ENCODE data around the gene CCDC63. TPM values are rescaled to one million over a fixed set of nuclear protein-coding genes. Genes with fewer than 3 reads are reported as not detected.

Gene CCDC63
- total and polyA plus RNA-seq, 4 donors, result not detected

- H3K27ac ChIP-seq (ENCODE audit: low read depth in 1 of 2, low read length in 1 of 2), result no peak overlapping the region
- ATAC-seq (ENCODE audit: insufficient read depth, low FRiP score), result no peak
- no peak for DNase-seq
- no peaks in the 10 kb centered on the region for H3K36me3 ChIP-seq (ENCODE audit: control insufficient read depth in 4 of 4, insufficient read depth in 4 of 4, low read length in 4 of 4)
- H3K4me3 ChIP-seq, result no peak overlapping the region
- H3K27me3 ChIP-seq (ENCODE audit: control insufficient read depth in 3 of 3, insufficient read depth in 3 of 3, low read length in 2 of 3), result no peaks in the 10 kb centered on the region
- peaks cover 0 to 2% (median 0%) of the 10 kb centered on the region in 4 donors for H3K9me3 ChIP-seq (ENCODE audit: control insufficient read depth in 4 of 4, insufficient read depth in 3 of 4, low read length in 3 of 4)
- no peak for TF ChIP-seq CTCF (IDR thresholded peaks at IDR 0.05; ENCODE audit: control extremely low read depth, extremely low read depth)
- 70 to 79% methylated on average over 8 of the region's 8 CpGs for WGBS, 2 donors
- H3K4me1 ChIP-seq (ENCODE audit: control insufficient read depth in 5 of 5, insufficient read depth in 5 of 5, low read length in 5 of 5), result no peaks in the 10 kb centered on the region
- no peak overlapping the region for H3K9ac ChIP-seq (ENCODE audit: insufficient read depth in 1 of 2, low read length in 2 of 2)
Measured at GRCh38 chr12:110858848-110859247, 12.1 kb downstream of the CCDC63 start.

GRCh38 chr12:110860833-110861296, 14.1 kb downstream of the CCDC63 start:
- H3K27ac ChIP-seq (ENCODE audit: low read depth in 1 of 2, low read length in 1 of 2), result no peak overlapping the region
- H3K9me3 ChIP-seq (ENCODE audit: control insufficient read depth in 4 of 4, insufficient read depth in 3 of 4, low read length in 3 of 4), result peaks cover 0 to 2% (median 0%) of the 10 kb centered on the region in 4 donors
- ATAC-seq (ENCODE audit: insufficient read depth, low FRiP score), result no peak
- no peak overlapping the region for H3K9ac ChIP-seq (ENCODE audit: insufficient read depth in 1 of 2, low read length in 2 of 2)
- no peaks in the 10 kb centered on the region for H3K27me3 ChIP-seq (ENCODE audit: control insufficient read depth in 3 of 3, insufficient read depth in 3 of 3, low read length in 2 of 3)
- peak in 1 of 3 donors; percentile 32 for DNase-seq
- no peaks in the 10 kb centered on the region for H3K4me1 ChIP-seq (ENCODE audit: control insufficient read depth in 5 of 5, insufficient read depth in 5 of 5, low read length in 5 of 5)
- no peaks in the 10 kb centered on the region for H3K36me3 ChIP-seq (ENCODE audit: control insufficient read depth in 4 of 4, insufficient read depth in 4 of 4, low read length in 4 of 4)
- TF ChIP-seq CTCF (IDR thresholded peaks at IDR 0.05; ENCODE audit: control extremely low read depth, extremely low read depth), result no peak
- no peak overlapping the region for H3K4me3 ChIP-seq
- 10 to 31% methylated on average over 8 of the region's 8 CpGs for WGBS, 2 donors

GRCh38 chr12:110861729-110862128, 14.9 kb downstream of the CCDC63 start:
- DNase-seq (no peak), ATAC-seq (ENCODE audit: insufficient read depth, low FRiP score) (no peak)
- H3K27me3 ChIP-seq (ENCODE audit: control insufficient read depth in 3 of 3, insufficient read depth in 3 of 3, low read length in 2 of 3), result no peaks in the 10 kb centered on the region
- no peaks in the 10 kb centered on the region for H3K4me1 ChIP-seq (ENCODE audit: control insufficient read depth in 5 of 5, insufficient read depth in 5 of 5, low read length in 5 of 5)
- H3K4me3 ChIP-seq, result no peak overlapping the region
- 77 to 89% methylated on average over 7 of the region's 7 CpGs for WGBS, 2 donors
- H3K9me3 ChIP-seq (ENCODE audit: control insufficient read depth in 4 of 4, insufficient read depth in 3 of 4, low read length in 3 of 4), result peaks cover 0 to 2% (median 0%) of the 10 kb centered on the region in 4 donors
- no peak overlapping the region for H3K27ac ChIP-seq (ENCODE audit: low read depth in 1 of 2, low read length in 1 of 2)
- no peaks in the 10 kb centered on the region for H3K36me3 ChIP-seq (ENCODE audit: control insufficient read depth in 4 of 4, insufficient read depth in 4 of 4, low read length in 4 of 4)
- no peak for TF ChIP-seq CTCF (IDR thresholded peaks at IDR 0.05; ENCODE audit: control extremely low read depth, extremely low read depth)
- no peak overlapping the region for H3K9ac ChIP-seq (ENCODE audit: insufficient read depth in 1 of 2, low read length in 2 of 2)

GRCh38 chr12:110862329-110862728, 15.5 kb downstream of the CCDC63 start:
- 81% methylated on average over 9 of the region's 9 CpGs for WGBS, 2 donors
- Histone ChIP-seq H3K27ac (ENCODE audit: low read depth in 1 of 2, low read length in 1 of 2) (no peak overlapping the region), H3K36me3 (ENCODE audit: control insufficient read depth in 4 of 4, insufficient read depth in 4 of 4, low read length in 4 of 4) (no peaks in the 10 kb centered on the region), H3K4me3 (no peak overlapping the region), H3K27me3 (ENCODE audit: control insufficient read depth in 3 of 3, insufficient read depth in 3 of 3, low read length in 2 of 3) (no peaks in the 10 kb centered on the region), H3K9ac (ENCODE audit: insufficient read depth in 1 of 2, low read length in 2 of 2) (no peak overlapping the region), H3K4me1 (ENCODE audit: control insufficient read depth in 5 of 5, insufficient read depth in 5 of 5, low read length in 5 of 5) (no peaks in the 10 kb centered on the region), H3K9me3 (ENCODE audit: control insufficient read depth in 4 of 4, insufficient read depth in 3 of 4, low read length in 3 of 4) (peaks cover 0 to 2% (median 0%) of the 10 kb centered on the region in 4 donors)
- ATAC-seq (ENCODE audit: insufficient read depth, low FRiP score) (no peak), DNase-seq (no peak)
- no peak for TF ChIP-seq CTCF (IDR thresholded peaks at IDR 0.05; ENCODE audit: control extremely low read depth, extremely low read depth)

Data from lung (tissue), 12 donors.